ENCODE results near the gene SLC9A9. TPM values are rescaled to one million over a fixed set of nuclear protein-coding genes. Genes with fewer than 3 reads are reported as not detected.

SLC9A9 gene
- total and polyA plus RNA-seq, 10 of the 15 experiments (the other 5 are each of a cell fraction or from before 2014, with no cell fraction given): 3.5 to 14.2 (median 9.3) TPM

DNA sequence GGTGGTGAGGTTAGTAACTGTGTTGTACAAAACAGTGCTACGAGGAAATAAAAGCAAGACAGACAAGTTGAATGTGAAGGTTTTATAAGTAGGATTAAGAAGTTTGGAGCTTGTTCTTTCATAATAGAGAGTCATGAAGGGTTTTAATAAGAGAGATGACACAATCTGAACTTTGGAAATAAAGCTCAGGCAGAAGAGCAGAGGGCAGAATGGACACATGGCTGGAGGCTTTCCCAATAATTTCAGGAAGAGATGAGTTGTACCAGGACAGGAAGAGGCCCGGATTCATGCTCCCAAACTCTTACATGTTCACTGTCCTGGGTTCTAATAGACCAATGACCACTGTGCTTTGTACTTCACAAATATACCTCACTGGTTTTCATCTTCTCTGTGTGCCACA lies 194.8 kb downstream of the SLC9A9 start (continued):
- TF ChIP-seq, protein P1, sequence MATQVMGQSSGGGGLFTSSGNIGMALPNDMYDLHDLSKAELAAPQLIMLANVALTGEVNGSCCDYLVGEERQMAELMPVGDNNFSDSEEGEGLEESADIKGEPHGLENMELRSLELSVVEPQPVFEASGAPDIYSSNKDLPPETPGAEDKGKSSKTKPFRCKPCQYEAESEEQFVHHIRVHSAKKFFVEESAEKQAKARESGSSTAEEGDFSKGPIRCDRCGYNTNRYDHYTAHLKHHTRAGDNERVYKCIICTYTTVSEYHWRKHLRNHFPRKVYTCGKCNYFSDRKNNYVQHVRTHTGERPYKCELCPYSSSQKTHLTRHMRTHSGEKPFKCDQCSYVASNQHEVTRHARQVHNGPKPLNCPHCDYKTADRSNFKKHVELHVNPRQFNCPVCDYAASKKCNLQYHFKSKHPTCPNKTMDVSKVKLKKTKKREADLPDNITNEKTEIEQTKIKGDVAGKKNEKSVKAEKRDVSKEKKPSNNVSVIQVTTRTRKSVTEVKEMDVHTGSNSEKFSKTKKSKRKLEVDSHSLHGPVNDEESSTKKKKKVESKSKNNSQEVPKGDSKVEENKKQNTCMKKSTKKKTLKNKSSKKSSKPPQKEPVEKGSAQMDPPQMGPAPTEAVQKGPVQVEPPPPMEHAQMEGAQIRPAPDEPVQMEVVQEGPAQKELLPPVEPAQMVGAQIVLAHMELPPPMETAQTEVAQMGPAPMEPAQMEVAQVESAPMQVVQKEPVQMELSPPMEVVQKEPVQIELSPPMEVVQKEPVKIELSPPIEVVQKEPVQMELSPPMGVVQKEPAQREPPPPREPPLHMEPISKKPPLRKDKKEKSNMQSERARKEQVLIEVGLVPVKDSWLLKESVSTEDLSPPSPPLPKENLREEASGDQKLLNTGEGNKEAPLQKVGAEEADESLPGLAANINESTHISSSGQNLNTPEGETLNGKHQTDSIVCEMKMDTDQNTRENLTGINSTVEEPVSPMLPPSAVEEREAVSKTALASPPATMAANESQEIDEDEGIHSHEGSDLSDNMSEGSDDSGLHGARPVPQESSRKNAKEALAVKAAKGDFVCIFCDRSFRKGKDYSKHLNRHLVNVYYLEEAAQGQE (IDR thresholded peaks at IDR 0.05; ENCODE audit: low read depth, low read length): no peak
- TF ChIP-seq, protein P2, sequence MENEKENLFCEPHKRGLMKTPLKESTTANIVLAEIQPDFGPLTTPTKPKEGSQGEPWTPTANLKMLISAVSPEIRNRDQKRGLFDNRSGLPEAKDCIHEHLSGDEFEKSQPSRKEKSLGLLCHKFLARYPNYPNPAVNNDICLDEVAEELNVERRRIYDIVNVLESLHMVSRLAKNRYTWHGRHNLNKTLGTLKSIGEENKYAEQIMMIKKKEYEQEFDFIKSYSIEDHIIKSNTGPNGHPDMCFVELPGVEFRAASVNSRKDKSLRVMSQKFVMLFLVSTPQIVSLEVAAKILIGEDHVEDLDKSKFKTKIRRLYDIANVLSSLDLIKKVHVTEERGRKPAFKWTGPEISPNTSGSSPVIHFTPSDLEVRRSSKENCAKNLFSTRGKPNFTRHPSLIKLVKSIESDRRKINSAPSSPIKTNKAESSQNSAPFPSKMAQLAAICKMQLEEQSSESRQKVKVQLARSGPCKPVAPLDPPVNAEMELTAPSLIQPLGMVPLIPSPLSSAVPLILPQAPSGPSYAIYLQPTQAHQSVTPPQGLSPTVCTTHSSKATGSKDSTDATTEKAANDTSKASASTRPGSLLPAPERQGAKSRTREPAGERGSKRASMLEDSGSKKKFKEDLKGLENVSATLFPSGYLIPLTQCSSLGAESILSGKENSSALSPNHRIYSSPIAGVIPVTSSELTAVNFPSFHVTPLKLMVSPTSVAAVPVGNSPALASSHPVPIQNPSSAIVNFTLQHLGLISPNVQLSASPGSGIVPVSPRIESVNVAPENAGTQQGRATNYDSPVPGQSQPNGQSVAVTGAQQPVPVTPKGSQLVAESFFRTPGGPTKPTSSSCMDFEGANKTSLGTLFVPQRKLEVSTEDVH (IDR thresholded peaks at IDR 0.05; ENCODE audit: low read depth, partially characterized antibody): no peak

DNA sequence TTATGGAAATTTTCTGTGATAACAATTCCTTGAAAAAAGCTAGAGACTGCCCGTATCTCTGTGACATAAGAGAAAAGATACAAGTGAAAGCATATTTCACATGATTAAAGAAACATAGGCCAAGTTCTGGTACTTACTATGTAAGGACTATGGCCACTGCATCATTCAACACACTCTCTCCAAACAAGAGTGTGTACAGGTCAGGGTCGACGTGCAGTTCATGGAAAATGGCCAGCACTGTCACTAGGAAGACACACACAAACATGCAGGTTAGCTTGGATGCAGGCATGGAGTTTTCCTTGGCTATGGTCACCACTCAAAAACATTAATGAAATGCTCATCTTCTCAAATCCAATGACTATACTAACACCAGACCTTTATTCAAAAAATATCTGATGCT lies 196.2 kb downstream of the SLC9A9 start:
- Histone ChIP-seq H3K27me3 (replicated peaks in 1 of 2; ENCODE audit: control insufficient read depth in 2 of 2, insufficient read depth in 2 of 2, low read length in 1 of 2) (no peaks in the 10 kb centered on the region), H3K9me3 (replicated peaks; ENCODE audit: control insufficient read depth, insufficient read depth, low read length) (no peaks in the 10 kb centered on the region), H3K4me3 (no peak overlapping the region), H3K79me2 (ENCODE audit: control insufficient read depth, insufficient read depth, low read length) (no peaks in the 10 kb centered on the region), H2AFZ (ENCODE audit: control insufficient read depth, low read depth, low read length) (no peak overlapping the region), H3K4me1 (ENCODE audit: control insufficient read depth, insufficient read depth, low read length) (no peaks in the 10 kb centered on the region), H4K20me1 (ENCODE audit: control insufficient read depth, insufficient read depth) (no peaks in the 10 kb centered on the region), H3K9ac (ENCODE audit: control insufficient read depth, insufficient read depth, low read length) (no peak overlapping the region), H3K4me2 (ENCODE audit: control insufficient read depth, insufficient read depth) (no peak overlapping the region), H3K36me3 (ENCODE audit: control insufficient read depth in 2 of 2, insufficient read depth in 2 of 2, low read length in 1 of 2) (no peaks in the 10 kb centered on the region; a peak in 1 of 4 replicates), H3K27ac (ENCODE audit: control insufficient read depth, insufficient read depth) (no peak overlapping the region)
- in situ Hi-C loops (cut with MboI) (no loop called here), intact Hi-C loops (cut with micrococcal nuclease; ENCODE audit: unreplicated experiment) (no loop called here)
- no peak for FAIRE-seq
- BruUV-seq (replicated peaks): no TSS peak
- WGBS (ENCODE audit: insufficient coverage, insufficient replicate concordance, low lambda C conversion rate, missing lambda C conversion rate): 96% methylated on average over 3 of the region's 3 CpGs
- no peak for DNase-seq (ENCODE audit: low read depth, low spot score)
- SMC1A ChIA-PET (ENCODE audit: uncharacterized antibody, unreplicated experiment): interaction anchor here (0.8 to 1.3 kb wide), 2 partner anchors 22 to 217 kb away, joined by 3 to 4 read pairs; no protein-coding TSS in a partner anchor
- CTCF ChIA-PET: interaction anchor here (1.1 to 5.8 kb wide), 3 partner anchors 9 to 118 kb away, joined by 3 to 44 read pairs (median 4); no protein-coding TSS in a partner anchor
- RAD21 ChIA-PET (ENCODE audit: unreplicated experiment): no interaction called here
- POLR2A ChIA-PET: no interaction called here
- ATAC-seq: no peak
- no peak for TF ChIP-seq NFIC (IDR thresholded peaks at IDR 0.05; ENCODE audit: low read depth, low read length)
- TF ChIP-seq, protein P1 (IDR thresholded peaks at IDR 0.05; ENCODE audit: low read depth, low read length): no peak
- no peak for TF ChIP-seq CBFB (IDR thresholded peaks at IDR 0.05; ENCODE audit: low read depth)
- TF ChIP-seq, protein P3, sequence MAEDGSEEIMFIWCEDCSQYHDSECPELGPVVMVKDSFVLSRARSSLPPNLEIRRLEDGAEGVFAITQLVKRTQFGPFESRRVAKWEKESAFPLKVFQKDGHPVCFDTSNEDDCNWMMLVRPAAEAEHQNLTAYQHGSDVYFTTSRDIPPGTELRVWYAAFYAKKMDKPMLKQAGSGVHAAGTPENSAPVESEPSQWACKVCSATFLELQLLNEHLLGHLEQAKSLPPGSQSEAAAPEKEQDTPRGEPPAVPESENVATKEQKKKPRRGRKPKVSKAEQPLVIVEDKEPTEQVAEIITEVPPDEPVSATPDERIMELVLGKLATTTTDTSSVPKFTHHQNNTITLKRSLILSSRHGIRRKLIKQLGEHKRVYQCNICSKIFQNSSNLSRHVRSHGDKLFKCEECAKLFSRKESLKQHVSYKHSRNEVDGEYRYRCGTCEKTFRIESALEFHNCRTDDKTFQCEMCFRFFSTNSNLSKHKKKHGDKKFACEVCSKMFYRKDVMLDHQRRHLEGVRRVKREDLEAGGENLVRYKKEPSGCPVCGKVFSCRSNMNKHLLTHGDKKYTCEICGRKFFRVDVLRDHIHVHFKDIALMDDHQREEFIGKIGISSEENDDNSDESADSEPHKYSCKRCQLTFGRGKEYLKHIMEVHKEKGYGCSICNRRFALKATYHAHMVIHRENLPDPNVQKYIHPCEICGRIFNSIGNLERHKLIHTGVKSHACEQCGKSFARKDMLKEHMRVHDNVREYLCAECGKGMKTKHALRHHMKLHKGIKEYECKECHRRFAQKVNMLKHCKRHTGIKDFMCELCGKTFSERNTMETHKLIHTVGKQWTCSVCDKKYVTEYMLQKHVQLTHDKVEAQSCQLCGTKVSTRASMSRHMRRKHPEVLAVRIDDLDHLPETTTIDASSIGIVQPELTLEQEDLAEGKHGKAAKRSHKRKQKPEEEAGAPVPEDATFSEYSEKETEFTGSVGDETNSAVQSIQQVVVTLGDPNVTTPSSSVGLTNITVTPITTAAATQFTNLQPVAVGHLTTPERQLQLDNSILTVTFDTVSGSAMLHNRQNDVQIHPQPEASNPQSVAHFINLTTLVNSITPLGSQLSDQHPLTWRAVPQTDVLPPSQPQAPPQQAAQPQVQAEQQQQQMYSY (CRISPR knock-in tag; IDR thresholded peaks at IDR 0.05): no peak
- TF ChIP-seq, protein P4, sequence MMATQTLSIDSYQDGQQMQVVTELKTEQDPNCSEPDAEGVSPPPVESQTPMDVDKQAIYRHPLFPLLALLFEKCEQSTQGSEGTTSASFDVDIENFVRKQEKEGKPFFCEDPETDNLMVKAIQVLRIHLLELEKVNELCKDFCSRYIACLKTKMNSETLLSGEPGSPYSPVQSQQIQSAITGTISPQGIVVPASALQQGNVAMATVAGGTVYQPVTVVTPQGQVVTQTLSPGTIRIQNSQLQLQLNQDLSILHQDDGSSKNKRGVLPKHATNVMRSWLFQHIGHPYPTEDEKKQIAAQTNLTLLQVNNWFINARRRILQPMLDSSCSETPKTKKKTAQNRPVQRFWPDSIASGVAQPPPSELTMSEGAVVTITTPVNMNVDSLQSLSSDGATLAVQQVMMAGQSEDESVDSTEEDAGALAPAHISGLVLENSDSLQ (IDR thresholded peaks at IDR 0.05): no peak
